HG02981 (cell line): ENCODE results near the gene C2CD3.
"Not testable (repeated sequence)": the region's sequence is repeated elsewhere in the genome, so short reads cannot be mapped to it uniquely, and the experiment has no call there.

Source experiments
- ATAC-seq: cut with Tn5 transposase; IDR thresholded peaks from one replicate; pipeline ENCODE4 v1.9.1; 2021; ENCODE audit warnings: mild to moderate bottlenecking, moderate library complexity; ENCODE audit not compliant: unreplicated experiment

C2CD3 gene

DNA sequence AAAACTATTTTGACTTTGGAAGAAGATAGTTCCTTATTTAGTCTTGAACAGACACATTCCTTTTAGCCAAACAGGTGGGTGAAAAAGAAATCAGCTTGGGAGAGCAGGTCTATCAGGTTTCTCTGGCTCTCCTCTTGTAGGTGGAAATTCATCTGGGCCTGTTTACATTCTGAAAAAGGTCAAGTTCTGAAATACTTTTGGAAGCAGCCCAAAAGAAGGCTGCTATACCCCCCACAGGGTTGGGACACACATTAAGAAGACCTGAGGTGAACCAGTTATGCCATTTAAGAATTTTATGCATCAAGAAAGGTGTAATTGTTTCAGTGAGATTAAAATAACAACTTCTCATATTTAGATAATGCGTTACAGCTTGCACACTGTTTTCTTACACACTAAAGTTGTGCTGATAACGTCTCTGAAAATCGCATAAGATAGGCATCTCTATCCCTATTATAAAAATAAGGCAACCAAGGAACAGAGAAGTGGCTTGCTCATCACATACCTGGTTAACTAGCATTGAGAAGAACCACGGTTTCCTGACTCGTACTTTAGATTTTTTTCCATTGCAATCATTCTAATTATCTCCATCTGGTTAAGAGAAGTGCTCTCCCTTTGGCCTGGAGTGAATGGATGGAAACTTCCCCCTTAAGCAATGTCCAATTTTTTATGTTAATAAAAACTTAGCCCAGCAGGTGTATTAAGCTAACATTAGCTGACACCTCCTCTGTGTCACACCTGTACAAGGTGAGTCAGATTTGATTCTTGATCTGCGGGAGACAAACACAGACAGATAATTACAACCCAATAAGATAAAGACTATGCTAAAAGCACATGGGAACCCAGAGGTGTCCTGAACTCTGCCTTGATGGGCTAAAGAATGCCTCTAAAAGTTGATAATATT, 101.4 kb downstream of the C2CD3 start:
- no peak for ATAC-seq

DNA sequence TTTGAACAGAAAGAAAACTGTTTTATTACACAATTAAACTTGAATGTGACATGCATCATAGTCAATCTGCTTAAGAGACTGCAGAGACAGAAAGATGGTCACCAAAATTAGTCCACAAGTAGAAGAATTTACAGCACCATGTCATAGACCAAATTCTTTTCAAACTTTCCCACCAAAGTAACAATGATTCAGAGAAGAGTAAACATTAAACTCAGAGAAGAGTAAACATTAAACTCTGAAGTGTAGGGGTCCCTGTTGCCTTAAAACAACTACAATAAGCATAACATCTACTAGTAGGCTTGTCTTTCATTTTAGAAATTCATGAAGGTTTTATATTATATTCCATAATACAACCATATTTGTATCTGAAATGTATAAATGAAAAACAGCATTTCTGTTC, 104.1 kb downstream of the C2CD3 start:
- ATAC-seq: not testable (repeated sequence)

DNA sequence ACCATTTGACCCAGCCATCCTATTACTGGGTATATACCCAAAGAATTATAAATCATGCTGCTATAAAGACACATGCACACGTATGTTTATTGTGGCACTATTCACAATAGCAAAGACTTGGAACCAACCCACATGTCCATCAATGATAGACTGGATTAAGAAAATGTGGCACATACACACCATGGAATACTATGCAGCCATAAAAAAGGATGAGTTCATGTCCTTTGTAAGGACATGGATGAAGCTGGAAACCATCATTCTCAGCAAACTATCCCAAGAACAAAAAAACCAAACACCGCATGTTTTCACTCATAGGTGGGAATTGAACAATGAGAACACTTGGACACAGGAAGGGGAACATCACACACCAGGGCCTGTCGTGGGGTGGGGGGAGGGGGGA, 105.3 kb downstream of the C2CD3 start:
- ATAC-seq: not testable (repeated sequence)

DNA sequence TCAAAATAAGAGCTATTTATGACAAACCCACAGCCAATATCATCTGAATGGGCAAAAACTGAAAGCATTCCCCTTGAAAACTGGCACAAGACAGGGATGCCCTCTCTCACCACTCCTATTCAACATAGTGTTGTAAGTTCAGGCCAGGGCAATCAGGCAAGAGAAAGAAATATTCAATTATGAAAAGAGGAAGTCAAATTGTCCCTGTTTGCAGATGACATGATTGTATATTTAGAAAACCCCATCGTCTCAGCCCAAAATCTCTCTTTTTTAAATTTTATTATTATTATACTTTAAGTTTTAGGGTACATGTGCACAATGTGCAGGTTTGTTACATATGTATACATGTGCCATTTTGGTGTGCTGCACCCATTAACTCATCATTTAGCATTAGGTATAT, 107.2 kb downstream of the C2CD3 start:
- ATAC-seq: not testable (repeated sequence)

DNA sequence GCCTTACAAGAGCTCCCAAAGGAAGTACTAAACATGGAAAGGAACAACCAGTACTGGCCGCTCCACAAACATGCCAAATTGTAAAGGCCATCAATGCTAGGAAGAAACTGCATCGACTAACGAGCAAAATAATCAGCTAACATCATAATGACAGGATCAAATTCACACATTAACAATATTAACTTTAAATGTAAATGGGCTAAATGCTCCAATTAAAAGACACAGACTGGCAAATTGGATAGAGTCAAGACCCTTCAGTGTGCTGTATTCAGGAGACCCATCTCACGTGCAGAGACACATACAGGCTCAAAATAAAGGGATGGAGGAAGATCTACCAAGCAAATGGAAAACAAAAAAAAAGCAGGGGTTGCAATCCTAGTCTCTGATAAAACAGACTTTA, 109.2 kb downstream of the C2CD3 start:
- ATAC-seq: not testable (repeated sequence)

DNA sequence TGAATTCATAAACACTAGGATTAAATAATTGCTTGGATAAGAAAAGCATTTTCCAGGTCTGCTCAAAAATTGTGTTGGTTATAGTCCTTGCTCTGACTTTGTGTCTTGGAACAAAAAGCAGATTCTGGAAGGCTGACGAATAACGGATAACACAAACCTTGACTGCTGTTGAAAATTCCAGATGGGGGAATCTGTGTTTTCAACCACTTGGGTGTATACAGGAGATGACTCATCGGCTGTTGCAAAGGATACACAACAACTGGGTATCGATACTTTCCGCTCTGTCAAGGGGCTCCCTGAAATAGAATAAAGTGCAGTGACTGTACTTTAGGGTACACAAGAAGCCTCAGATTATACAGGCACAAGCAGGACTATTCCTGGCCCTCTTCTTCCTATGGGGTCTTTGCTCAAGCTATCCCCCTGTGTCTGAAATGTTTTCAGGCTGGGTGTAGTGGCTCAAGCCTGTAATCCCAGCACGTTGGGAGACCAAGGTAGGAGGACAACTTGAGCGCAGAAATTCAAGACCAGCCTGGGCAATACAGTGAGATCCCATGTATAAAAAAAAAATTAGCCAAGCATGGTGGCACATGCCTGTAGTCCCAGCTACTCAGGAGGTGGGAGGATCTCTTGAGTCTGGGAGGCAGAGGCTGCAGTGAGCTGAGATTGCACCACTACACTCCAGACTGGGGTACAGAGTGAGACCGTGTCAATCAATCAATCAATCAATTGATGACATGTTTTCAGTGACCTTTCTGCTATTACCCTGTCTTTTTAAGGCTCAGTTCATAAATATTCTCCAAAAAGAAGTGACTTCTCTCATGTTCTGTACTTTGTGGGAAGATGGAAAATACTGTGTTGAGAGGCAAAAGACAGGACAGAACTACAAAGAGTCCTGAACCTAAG, 113.3 kb downstream of the C2CD3 start:
- ATAC-seq: no peak

DNA sequence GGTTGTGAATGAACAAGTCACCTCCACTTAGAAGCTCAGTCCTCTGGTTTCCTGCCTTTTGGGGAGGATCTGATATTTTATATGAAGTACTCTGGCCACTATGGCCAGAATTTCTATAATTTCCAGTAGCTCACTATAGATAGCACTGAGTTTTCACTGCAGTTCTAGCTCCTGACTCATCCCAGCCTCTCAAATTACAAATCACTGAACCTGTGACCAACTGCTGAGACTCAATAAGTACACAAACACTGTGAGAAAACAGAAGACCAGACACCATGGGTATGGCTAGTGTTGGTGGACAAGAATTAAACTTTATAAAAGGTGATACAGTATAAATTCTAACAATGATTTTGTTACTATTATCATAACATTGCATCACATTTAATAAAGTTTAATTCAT, 114.9 kb downstream of the C2CD3 start:
- no peak for ATAC-seq

DNA sequence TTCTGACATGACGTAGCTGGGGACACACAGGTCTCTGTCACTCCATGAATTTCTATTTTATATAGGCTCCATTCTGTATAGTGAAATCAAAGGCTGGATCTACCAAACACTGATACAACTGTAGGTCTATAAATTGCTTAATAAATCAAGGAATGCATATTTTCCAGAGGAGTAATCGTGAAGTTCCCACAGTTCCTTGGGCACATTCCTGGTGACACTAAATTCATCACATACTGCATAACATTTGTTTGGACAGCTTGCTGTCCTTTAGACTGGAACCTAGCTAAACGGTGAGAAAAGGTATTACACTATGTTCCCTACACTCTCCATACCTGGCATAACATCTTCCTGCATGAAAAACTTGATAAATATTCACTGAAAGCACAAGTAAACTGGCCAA, 120.3 kb downstream of the C2CD3 start:
- no peak for ATAC-seq

DNA sequence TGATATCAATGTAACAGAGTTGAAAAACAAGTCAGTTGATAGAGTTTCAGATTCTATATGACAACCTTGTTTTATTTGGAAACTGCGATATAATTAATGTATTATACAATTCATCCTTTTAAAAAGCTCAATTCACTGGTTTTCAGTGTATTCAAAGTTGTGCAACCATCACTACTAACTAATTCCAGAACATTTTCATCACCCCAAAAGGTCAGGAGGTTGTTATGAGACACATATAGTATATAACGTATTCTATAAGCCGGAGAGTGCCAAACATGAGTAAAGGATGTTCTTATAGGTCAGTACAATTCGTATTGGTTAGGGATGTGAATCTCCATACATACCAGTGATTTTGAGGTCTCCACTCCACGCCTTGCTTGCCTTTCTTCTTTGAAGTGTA, 121.8 kb downstream of the C2CD3 start:
- no peak for ATAC-seq

DNA sequence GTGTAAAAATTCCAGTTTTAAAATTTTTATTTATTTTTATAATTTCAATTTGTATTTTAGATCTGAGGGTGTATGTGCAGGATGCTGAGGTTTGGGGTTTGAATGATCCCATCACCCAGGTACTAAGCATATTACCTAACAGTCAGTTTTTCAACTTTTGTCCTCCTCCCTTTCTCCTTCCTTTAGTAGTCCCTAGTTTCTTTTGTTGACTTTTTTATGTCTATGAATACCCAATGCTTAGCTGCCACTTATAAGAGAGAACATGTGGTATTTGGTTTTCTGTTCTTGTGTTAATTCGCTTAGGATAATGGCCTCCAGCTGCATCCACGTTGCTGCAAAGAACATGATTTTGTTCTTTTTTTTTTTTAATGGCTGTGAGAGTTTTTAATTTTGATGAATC, 126.3 kb downstream of the C2CD3 start:
- ATAC-seq: no peak

DNA sequence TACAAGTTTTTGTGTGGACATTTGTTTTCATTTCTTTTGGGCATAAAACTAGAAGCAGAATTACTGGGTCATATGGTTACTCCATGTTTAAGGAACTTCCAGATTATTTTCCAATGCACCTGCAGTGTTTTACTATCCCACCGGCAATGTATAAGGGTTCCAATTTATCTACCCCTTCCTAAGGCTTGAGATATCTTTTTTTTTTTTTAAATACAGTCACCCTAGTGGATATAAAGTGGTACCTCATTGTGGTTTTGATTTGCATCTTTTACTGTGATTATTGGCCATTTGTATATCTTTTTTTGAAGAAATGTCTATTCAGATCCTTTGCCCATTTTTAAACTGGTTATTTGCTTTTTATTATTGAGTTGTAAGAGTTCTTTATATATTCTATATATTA, 127.4 kb downstream of the C2CD3 start:
- no peak for ATAC-seq

DNA sequence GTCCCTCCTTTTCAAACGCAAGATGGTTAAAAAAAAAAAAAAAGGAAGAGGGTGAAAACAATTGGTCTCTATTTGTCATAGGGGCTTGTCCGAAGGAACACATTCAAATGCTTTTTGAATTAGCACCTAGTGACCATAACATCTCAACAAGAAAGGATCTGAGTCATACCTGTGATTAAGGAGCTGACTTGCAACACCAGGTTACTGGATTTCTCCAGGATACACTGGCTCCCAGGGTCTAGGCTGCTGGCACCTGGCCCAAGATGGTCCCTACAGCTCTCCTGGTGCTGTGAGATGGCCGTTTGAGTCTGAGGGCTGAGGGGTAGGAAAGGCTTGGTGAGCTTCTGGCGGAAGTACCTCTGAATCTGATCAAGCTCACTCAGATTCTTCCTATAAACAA, 133.5 kb downstream of the C2CD3 start:
- no peak for ATAC-seq

DNA sequence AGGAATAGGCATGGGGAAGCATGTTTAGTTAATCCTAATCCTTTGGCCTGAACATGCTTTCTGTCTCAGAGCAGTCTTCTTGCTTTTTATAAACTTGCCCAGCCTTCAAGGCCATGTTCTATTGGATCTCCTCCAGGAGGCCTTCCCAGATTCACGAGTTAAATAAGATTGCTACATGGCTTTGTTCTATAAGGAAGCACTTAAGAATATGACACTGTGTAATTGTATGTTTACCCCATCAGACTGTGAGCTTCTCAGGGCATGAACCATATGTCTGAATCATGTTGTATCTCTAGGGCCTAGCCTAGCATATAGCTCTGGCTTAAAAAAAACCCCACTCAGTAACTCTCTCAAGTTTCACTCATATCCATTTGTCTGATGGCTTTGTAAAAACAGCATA, 135.5 kb downstream of the C2CD3 start:
- ATAC-seq: no peak

DNA sequence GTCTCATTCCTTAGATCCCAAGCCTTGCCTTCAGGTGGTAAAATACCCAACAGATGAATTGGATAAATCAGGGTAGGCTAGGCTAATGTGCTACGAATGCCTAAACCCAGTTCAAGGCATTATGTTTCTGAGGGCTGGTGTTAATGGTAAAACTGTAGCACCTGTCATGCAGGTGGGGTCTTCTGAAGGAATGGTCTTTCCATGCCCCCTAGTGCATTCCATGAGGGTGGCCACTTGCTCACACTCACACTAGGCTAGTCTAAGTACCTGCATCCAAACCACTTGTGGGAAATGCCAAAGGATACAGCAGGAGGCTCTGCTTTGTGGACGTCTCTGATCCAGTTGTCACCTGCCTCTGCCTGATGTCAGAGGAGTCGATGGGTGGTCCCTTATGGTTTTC, 137.8 kb downstream of the C2CD3 start:
- no peak for ATAC-seq

DNA sequence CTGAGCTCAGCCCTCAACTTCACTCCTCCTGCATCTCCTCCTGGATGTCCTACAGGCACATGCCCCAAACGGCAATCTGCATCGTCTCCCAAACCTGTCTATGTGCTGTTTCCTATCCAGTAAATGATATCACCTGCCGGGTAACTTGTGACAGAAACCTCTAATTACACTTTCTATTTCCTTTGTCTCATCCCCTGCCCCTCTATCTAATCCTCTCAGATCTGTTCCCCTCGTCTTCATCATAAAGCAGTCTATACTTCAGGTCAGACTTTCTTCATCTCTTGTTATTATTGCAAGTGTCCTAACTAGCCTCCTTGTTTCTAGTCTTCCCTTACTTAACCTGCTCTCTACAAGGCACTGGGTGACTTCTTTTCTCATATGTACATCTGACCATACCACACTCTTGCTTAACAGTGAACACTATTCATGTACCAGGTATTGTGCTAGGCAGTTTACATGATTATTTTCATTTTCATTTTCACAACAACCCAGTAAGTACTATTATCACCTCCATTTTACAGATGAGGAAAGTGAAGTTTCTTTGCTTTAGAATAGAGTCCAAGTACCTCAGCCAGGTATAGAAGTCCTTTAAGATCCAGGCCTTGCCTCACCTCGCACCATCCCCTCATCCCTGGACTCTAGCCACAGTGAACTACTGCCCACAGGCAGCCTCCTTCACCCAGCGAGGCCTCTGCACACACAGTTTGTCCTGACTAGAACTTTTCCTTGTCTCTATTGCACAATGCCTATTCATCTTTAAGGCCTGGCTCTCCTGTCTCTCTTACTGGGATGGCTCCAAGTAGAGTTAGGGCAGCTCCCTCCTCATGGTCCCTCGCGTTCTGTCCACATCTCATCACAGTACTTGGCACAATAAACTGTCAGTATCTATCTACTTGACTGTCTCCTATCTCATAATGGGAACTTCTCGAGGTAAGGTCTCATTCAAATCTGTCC, 139.8 kb downstream of the C2CD3 start:
- no peak for ATAC-seq

DNA sequence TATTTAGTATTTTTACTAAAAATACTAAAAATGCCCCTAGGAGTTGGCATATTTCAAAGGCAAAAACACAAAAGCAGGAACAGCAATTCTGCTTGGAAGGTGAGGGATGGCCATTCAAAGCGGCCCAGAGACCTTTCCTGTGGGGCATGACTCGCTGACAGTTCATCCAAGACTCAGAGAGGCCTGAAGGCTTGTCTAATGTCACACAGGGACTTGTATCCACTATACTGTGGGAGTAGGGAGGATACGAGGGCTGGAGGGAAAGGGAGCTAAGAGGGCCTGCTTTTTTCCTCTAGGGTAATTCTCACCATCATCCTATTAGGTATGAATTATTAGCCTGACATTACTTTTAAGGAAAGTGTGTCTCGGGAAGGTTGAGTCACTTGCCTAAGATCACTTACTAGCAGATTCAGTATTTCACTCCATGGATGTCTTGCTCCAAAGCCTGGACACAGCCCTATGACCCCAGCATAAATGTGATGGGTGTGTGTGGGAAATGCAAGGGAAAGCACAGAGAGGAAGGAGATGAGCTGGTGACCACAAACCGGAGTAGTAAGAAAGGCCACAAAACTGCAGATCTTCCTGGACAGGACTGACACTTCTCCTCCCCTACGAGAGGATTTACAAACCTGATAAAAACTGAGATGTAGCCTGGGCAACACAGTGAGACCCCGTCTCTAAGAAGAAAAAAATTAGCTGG, 145.2 kb downstream of the C2CD3 start:
- no peak for ATAC-seq

DNA sequence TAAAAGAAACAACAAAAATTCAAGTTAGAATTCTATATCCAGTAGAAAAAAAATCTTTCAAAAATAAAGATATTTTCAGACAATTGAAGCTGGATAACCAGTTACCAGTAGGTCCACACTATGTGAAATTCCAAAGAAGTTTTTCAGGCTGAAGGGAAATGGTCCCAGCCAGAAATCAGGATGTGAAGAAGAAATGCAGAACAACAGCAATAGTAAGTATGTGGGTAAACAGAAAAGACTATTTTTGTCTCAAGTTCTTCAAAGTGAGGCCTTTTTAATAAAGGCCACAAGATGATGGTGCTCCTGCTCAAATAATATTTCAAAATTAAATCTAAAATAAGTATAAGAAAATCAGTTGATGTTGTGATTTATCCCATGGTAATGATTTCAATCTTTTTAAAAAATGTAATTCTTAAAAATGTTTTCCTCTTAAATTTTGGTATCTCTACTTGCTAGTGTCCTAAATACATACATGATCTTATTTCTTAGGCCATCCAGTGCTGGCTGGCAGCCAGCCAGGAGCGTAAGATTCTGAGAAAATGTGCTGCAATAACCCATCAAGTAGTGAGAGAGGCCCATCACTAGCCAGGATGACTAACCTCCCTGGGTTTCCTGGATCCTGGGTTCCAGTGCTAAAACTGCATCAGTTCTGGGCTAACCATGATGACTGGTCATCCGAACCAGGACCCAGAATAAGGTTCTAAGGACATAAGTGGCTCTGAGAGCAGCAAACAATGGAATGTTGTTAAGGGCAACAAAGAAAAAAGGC, 146.4 kb downstream of the C2CD3 start:
- no peak for ATAC-seq

DNA sequence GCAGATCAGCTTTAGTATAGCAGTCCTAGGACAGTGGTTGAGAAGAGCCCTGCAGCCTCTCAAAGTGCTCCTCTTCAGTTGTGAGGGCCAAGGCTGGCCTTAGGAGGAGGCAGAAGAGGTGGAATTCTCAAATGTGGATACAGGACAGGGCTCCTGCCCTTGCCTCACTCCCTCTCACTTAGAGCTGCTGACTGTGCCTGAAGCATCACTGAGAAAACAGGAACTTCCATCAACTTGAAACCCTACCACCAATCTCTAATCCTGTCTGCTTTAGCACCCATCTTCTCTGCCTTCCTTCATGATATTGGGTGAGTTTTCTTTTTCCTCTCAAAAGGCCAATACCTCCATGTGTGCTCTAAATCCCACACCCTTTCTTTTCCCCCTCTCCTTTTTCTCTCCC, 147.5 kb downstream of the C2CD3 start:
- ATAC-seq: no peak

DNA sequence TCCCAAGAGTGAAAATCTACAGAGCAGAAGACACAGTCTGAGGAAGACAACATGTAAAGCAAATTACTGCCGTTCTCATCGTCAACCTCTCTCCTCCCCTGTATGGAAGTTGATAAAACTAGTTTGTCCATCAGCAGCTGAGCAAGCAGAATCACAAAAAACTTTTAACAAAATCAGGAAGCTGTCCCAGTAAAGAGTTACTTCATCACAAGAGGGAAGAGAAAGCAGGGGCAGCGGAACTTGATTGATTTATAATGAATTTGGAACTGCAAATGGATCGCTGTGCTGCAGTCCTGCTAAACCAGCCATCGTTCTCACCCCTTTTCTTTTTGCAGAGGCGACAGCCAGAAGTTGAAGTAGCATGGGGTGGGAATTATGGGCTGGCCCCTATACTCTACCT, 148.3 kb downstream of the C2CD3 start:
- ATAC-seq: no peak
